Stimulated activated CD8-positive, alpha-beta memory T cell treated with anti-CD3 and anti-CD28 coated beads, Interleukin-15, amount 100 ng/mL, for 4 hours (primary cell): ENCODE results near the gene TRIO.
"Not testable (repeated sequence)": the region's sequence is repeated elsewhere in the genome, so short reads cannot be mapped to it uniquely, and the experiment has no call there.

Experiments used
- DNase-seq, 2 donors: peaks; one replicate each; pipeline ENCODE4 v3.0.0-alpha.2; 2020; ENCODE audit warnings: low read depth in 2 of 2

Gene TRIO

DNA sequence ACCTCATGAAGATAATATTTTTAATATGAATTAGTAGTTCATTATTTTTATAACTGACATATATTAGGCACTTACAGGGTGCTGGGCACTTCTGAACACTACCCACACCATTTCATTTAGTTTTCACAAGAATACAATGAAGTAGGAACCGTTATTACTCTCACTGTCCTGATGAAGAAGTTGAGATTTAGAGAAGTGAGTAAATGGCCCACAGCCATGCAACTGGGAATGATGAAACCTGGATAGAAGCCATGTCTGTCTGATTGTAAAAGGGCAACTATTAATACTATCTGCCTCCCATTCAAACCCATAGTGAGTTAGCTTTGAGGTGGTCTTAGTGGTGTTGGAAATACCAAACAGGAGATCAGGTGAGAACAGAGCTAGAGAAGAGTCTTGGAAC lies 408.9 kb downstream of the TRIO start:
- DNase-seq: no peak

DNA sequence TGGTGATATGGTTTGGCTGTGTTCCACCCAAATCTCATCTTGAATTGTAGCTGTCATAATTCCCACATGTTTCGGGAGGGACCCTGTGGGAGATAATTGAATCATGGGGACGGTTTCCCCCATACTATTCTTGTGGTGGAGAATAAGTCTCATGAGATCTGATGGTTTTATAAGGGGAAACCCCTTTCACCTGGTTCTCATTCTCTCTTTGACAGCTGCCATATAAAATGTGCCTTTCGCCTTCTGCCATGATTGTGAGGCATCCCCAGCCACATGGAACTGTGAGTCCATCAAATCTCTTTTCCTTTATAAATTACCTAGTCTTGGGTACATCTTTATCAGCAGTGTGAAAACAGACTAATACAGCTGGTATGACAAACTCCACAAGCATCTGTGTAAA lies 411.1 kb downstream of the TRIO start:
- DNase-seq: not testable (repeated sequence)

DNA sequence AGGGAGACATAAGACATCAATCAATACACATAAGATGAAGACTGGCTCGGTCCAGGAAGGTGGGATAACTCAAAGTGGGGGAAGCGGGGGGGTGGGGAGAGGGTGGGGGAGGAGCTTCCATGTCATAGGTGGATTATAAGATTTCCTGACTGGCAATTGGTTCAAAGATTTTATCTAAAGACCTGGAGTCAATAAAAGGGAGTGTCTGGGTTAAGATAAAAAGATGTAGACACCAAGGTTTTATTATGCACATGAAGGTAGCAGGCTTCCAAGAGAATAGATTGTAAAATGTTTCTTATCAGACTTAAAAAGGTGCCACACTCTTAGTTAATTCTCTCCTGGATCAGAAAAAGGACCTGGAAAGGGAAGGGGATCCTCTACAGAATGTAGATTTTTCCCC lies 412.9 kb downstream of the TRIO start:
- DNase-seq: no peak

DNA sequence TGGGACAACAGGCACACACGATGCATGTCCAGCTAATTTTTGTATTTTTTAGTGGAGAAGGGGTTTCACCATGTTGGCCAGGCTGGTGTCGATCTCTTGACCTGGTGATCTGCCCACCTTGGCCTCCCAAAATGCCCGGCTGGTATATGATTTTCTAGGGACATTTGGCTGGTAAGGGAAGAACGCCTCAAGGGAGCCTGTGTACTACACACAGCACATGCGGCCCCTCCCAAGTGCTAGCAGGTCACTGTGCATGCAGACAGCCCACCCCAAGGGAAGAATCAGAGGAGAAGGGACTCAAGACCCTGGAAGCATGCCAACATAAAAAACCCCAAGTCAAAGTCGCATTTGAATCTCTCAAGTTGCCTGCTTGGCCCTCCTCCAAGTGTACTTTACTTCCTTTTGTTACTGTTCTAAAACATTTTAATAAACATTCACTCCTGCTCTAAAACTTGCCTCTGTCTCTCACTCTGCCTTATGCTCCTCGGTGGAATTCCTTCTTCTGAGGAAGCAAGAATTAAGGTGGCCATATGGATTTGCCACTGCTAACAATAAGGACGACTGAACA lies 414.1 kb downstream of the TRIO start:
- no peak for DNase-seq

DNA sequence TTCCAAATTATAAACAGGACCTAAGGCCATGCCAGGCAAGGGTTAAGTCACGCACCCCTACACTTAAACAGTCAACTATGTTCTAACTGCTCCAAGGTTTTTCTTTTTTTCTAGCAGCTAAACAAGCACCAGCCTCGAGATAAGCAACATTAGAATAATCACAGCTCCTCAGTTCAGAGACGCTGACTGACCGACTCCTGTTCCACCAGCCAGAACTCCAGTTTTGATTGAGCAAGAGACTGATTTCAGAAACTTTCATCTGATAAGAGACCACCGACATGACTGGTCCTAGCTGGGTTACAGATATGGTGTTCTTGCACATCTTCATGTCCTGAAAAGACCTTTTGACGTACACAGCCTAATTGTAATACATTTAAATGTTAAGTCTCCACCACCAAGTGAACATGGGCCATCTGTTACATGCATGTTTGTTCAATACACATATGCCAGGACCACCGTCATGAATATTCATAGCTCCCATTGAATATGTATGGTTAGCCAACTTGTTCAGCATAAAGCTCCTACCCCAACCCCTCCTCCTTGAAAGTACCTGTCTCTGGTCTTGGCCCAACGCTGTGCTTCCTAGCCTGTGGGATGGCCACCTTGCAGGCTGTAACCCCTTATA lies 414.8 kb downstream of the TRIO start:
- no peak for DNase-seq
